Measurements from ENCODE around the gene TMEM42. TPM values are rescaled to one million over a fixed set of nuclear protein-coding genes. Genes with fewer than 3 reads are reported as not detected.

TMEM42 gene
- polyA plus RNA-seq, 1 of the 3 experiments (the other 2 are of a cell fraction), result 32.8 TPM

DNA sequence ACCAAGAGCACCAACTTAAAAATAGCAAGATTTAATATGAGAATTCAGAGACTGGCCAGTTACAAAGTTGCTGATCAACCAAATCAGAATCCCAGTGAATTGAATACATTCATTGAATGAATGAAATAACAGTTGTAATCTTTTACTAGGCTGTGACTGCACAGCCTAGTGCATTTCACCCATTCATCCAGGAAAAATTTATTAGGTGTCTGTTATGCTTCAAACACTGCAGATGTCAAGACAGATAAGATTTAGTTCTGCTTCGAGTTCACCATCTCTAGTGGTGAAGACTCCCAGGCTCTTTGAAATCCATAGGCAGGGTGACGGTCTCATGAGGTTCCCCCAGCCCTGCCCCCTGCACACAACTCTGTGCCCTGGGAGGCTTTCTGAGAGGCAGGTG lies 41.6 kb downstream of the TMEM42 start (continued):
- TF ChIP-seq, protein P1, sequence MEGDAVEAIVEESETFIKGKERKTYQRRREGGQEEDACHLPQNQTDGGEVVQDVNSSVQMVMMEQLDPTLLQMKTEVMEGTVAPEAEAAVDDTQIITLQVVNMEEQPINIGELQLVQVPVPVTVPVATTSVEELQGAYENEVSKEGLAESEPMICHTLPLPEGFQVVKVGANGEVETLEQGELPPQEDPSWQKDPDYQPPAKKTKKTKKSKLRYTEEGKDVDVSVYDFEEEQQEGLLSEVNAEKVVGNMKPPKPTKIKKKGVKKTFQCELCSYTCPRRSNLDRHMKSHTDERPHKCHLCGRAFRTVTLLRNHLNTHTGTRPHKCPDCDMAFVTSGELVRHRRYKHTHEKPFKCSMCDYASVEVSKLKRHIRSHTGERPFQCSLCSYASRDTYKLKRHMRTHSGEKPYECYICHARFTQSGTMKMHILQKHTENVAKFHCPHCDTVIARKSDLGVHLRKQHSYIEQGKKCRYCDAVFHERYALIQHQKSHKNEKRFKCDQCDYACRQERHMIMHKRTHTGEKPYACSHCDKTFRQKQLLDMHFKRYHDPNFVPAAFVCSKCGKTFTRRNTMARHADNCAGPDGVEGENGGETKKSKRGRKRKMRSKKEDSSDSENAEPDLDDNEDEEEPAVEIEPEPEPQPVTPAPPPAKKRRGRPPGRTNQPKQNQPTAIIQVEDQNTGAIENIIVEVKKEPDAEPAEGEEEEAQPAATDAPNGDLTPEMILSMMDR (IDR thresholded peaks at IDR 0.05), result no peak
- TF ChIP-seq NFIC (IDR thresholded peaks at IDR 0.05; ENCODE audit: borderline replicate concordance), result no peak
- TF ChIP-seq TEAD4 (IDR thresholded peaks at IDR 0.05; ENCODE audit: borderline replicate concordance, insufficient read depth), result no peak

DNA sequence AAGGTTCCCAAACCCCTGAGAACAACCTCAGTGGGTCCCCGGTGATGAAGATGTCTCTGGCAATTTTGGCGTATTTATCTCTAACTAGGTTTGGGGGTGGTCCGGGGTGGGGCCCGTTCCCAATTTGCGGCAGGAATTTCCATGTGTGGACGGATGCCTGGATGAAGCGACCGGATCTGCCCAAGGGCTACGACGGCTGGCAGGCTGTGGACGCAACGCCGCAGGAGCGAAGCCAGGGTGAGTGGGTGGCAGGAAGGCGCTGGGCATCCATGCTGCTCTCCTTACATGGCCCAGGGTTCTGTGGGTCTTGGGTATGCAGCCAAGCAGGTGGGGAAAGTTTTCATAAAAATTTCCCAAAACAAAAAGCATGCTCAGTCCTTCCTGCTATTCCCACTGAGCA lies 42.0 kb downstream of the TMEM42 start:
- Histone ChIP-seq H3K4me2 (no peak overlapping the region), H3K79me2 (ENCODE audit: insufficient read depth) (no peaks in the 10 kb centered on the region), H3K9ac (no peak overlapping the region), H3K9me2 (no peaks in the 10 kb centered on the region), H4K20me1 (ENCODE audit: insufficient read depth) (no peaks in the 10 kb centered on the region), H3K9me3 (no peaks in the 10 kb centered on the region), H3F3A (replicated peaks; ENCODE audit: insufficient read depth) (no peaks in the 10 kb centered on the region), H3K27me3 (ENCODE audit: insufficient read depth) (no peaks in the 10 kb centered on the region), H3K36me3 (replicated peaks in 1 of 2; ENCODE audit: control insufficient read depth in 1 of 2, insufficient read depth in 2 of 2, low read length in 1 of 2) (no peaks in the 10 kb centered on the region), H3K4me1 (ENCODE audit: control insufficient read depth in 1 of 2, insufficient read depth in 2 of 2, low read depth in 1 of 2, low read length in 1 of 2) (peaks cover 0 to 7% of the 10 kb centered on the region in 2 experiments; a peak in 1 of 4 replicates), H3K27ac (ENCODE audit: low read depth in 2 of 2, low read length in 1 of 2) (no peak overlapping the region; a peak in 1 of 4 replicates), H2AFZ (ENCODE audit: low read depth) (no peak overlapping the region), H3K4me3 (ENCODE audit: low read depth in 2 of 2, low read length in 1 of 2) (no peak overlapping the region; a peak in 1 of 4 replicates)
- ChIA-PET POLR2A (no interaction called here), CTCF (no interaction called here)
- DNase-seq, result peak; percentile 55
- no peak for TF ChIP-seq NRF1 (IDR thresholded peaks at IDR 0.05; ENCODE audit: low read depth, low read length)
- TF ChIP-seq GATA2 (CRISPR knock-in tag; IDR thresholded peaks at IDR 0.05), result 0 out of 2 replicates have a peak, but pooled peaks have one; percentile 3
- TF ChIP-seq EP300 (IDR thresholded peaks at IDR 0.05; ENCODE audit: borderline replicate concordance in 1 of 2, low read depth in 1 of 2, low read length in 1 of 2), result no peak
- no peak for TF ChIP-seq FOXJ3 (CRISPR knock-in tag; IDR thresholded peaks at IDR 0.05)
- 41% methylated on average over 15 of the region's 15 CpGs for WGBS (ENCODE audit: low lambda C conversion rate)

DNA sequence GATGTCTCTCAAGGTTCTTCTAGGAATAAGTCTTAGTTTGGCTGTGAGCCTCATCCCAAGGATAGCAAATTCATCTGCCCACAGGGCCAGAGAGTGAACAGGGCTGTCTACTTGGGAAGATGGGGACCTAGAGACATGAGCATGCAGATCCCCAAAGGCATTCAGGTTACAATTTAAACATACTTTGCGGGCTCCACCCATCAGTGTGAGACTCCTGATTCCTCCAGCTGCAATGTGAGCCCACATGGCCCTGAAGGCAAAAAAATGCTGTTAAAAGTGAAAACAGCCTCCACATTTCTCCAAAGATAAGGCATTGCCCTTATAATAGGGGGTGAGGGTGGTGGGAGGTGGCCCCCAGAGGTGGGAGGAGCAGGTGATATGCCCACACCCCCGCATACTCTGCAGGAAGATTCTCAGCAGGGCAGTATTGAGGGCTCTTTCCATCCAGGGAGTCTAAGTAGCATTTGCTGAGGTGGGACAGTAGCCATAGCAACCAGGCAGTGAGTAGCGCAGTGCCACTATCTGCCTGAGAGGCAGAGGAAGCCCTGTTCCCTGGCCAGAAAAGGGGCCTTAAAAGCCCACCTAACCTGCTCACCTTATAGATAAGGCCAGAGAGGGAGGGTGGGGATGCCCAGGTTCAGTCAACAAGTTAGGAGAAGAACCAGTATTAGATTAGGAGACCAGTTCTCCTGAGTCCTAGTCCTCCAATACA lies 43.9 kb downstream of the TMEM42 start:
- Histone ChIP-seq H3K9ac (no peak overlapping the region), H4K20me1 (ENCODE audit: insufficient read depth) (no peaks in the 10 kb centered on the region), H3K4me2 (no peak overlapping the region), H3K9me2 (no peaks in the 10 kb centered on the region), H3K79me2 (ENCODE audit: insufficient read depth) (no peaks in the 10 kb centered on the region), H2AFZ (ENCODE audit: low read depth) (no peak overlapping the region), H3F3A (replicated peaks; ENCODE audit: insufficient read depth) (no peaks in the 10 kb centered on the region), H3K4me3 (ENCODE audit: low read depth in 2 of 2, low read length in 1 of 2) (no peak overlapping the region), H3K4me1 (ENCODE audit: control insufficient read depth in 1 of 2, insufficient read depth in 2 of 2, low read depth in 1 of 2, low read length in 1 of 2) (peaks cover 0 to 7% of the 10 kb centered on the region in 2 experiments; a peak in 1 of 4 replicates), H3K27ac (ENCODE audit: low read depth in 2 of 2, low read length in 1 of 2) (no peak overlapping the region), H3K9me3 (no peaks in the 10 kb centered on the region), H3K36me3 (replicated peaks in 1 of 2; ENCODE audit: control insufficient read depth in 1 of 2, insufficient read depth in 2 of 2, low read length in 1 of 2) (no peaks in the 10 kb centered on the region), H3K27me3 (ENCODE audit: insufficient read depth) (no peaks in the 10 kb centered on the region)
- CTCF ChIA-PET, result interaction anchor here (1.1 to 1.3 kb wide), 2 partner anchors 9 to 10 kb away, joined by 3 read pairs; no protein-coding TSS in a partner anchor
- no peak for DNase-seq
- 89% methylated on average over 1 of the region's 3 CpGs for WGBS (ENCODE audit: low lambda C conversion rate)
- POLR2A ChIA-PET, result no interaction called here
- no peak for TF ChIP-seq ELF1 (IDR thresholded peaks at IDR 0.05)
- no peak for TF ChIP-seq RXRA (IDR thresholded peaks at IDR 0.05; ENCODE audit: borderline replicate concordance, low read depth)
- TF ChIP-seq RFX5 (IDR thresholded peaks at IDR 0.05; ENCODE audit: low read length), result no peak
- TF ChIP-seq, protein P2, sequence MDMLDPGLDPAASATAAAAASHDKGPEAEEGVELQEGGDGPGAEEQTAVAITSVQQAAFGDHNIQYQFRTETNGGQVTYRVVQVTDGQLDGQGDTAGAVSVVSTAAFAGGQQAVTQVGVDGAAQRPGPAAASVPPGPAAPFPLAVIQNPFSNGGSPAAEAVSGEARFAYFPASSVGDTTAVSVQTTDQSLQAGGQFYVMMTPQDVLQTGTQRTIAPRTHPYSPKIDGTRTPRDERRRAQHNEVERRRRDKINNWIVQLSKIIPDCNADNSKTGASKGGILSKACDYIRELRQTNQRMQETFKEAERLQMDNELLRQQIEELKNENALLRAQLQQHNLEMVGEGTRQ (IDR thresholded peaks at IDR 0.05; ENCODE audit: borderline replicate concordance, low read depth, low read length), result no peak
- no peak for TF ChIP-seq NRF1 (IDR thresholded peaks at IDR 0.05; ENCODE audit: low read depth, low read length)
- no peak for TF ChIP-seq GABPA (IDR thresholded peaks at IDR 0.05; ENCODE audit: low read depth)
- no peak for TF ChIP-seq TCF12 (IDR thresholded peaks at IDR 0.05)
- TF ChIP-seq, protein P3, sequence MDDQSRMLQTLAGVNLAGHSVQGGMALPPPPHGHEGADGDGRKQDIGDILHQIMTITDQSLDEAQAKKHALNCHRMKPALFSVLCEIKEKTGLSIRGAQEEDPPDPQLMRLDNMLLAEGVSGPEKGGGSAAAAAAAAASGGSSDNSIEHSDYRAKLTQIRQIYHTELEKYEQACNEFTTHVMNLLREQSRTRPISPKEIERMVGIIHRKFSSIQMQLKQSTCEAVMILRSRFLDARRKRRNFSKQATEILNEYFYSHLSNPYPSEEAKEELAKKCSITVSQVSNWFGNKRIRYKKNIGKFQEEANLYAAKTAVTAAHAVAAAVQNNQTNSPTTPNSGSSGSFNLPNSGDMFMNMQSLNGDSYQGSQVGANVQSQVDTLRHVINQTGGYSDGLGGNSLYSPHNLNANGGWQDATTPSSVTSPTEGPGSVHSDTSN (IDR thresholded peaks at IDR 0.05), result no peak
- no peak for TF ChIP-seq MEF2A (IDR thresholded peaks at IDR 0.05; ENCODE audit: borderline replicate concordance, low read depth)
- TF ChIP-seq, protein P1 (IDR thresholded peaks at IDR 0.05), result no peak
- no peak for TF ChIP-seq NFIC (IDR thresholded peaks at IDR 0.05; ENCODE audit: borderline replicate concordance)
- TF ChIP-seq EZH2phosphoT487 (IDR thresholded peaks at IDR 0.05; ENCODE audit: borderline replicate concordance, low read depth), result no peak
- TF ChIP-seq, protein P4, sequence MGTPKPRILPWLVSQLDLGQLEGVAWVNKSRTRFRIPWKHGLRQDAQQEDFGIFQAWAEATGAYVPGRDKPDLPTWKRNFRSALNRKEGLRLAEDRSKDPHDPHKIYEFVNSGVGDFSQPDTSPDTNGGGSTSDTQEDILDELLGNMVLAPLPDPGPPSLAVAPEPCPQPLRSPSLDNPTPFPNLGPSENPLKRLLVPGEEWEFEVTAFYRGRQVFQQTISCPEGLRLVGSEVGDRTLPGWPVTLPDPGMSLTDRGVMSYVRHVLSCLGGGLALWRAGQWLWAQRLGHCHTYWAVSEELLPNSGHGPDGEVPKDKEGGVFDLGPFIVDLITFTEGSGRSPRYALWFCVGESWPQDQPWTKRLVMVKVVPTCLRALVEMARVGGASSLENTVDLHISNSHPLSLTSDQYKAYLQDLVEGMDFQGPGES (IDR thresholded peaks at IDR 0.05; ENCODE audit: low read depth, low read length), result no peak
- TF ChIP-seq RCOR1 (IDR thresholded peaks at IDR 0.05; ENCODE audit: low read length), result no peak
